ENCODE results near the gene LMTK2.

DNA sequence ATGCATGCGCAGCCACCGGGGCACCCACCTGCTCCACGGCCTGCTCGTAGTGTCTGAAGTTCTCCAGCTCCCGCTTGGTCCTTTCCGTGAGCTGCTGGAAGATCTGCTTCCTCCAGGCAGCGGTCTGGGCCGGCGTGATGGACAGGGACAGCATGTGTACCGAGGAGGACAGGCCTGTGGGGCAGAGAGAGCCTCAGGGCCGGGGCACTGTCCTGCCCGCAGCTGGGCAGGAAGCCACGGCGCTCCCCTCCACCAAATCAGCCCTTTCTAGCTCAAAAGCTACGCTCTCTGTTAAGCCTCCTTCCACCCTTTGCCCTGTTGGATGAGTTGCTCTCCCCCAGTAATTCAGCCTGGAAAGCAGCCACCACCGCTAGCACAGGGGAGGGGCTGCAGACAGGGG is 126.1 kb downstream of the LMTK2 start:
- TF ChIP-seq POLR2A (IDR thresholded peaks at IDR 0.05; ENCODE audit: low read length) (no peak), GATA1 (IDR thresholded peaks at IDR 0.05; ENCODE audit: low read depth, low read length) (no peak)
